Breast epithelium (tissue), 3 donors: Measurements from ENCODE around the gene TUBA3D.
"Not testable (repeated sequence)": the region's sequence is repeated elsewhere in the genome, so short reads cannot be mapped to it uniquely, and the experiment has no call there.

Experiments
- CTCF ChIP-seq, 3 donors: fragments of 450-650 bp; IDR thresholded peaks; one replicate each; pipeline ENCODE4 v1.5.1; 2016 to 2017; ENCODE audit warnings: antibody characterized with exemption in 3 of 3, mild to moderate bottlenecking in 3 of 3, moderate library complexity in 3 of 3
- POLR2A ChIP-seq: fragments of 450-650 bp; IDR thresholded peaks from one replicate; pipeline ENCODE4 v1.6.1; 2016; ENCODE audit warnings: antibody characterized with exemption, mild to moderate bottlenecking, moderate library complexity
- POLR2AphosphoS5 ChIP-seq, 3 donors: sonication (generic); formaldehyde crosslinking; IDR thresholded peaks; one replicate each; pipeline ENCODE4 v1.6.1; 2017; ENCODE audit warnings: antibody characterized with exemption in 3 of 3

DNA sequence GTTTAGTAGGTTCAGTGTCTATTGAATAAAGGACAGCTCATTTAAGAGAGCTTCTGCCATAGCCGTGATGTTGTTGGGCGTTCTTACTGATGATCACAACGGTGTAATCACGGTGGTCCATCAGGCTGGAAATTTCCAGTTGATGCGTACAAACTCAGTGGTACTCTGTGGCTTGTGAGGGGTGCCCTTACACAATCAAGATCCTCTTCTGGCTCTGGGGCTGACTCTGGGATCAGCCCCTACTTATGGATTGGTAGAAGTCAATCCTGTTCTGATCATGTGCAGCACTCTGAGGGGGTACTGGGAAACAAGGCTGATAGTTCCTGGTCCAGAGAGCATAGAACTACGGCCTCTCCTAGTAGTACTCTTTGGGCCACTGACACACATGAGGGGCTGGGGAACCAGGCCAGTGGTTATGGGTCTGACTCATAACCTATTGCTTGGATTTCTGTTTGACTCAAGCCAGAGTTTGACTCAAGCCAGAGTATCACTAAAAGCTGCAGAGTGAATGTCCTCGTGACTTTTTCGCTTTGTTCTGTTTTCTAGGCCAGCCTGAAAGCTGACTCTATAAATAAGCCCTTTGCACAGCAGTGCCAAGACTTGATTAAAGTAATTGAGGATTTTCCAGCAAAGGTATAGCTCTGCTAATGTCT, 22.5 kb downstream of the TUBA3D start:
- TF ChIP-seq CTCF (IDR thresholded peaks at IDR 0.05); POLR2A; POLR2AphosphoS5 (IDR thresholded peaks at IDR 0.05): not testable (repeated sequence)
